HG03066 (cell line): ENCODE data around the gene TMPRSS9.
"Not testable (repeated sequence)": the region's sequence is repeated elsewhere in the genome, so short reads cannot be mapped to it uniquely, and the experiment has no call there.

Experiments used
- ATAC-seq: cut with Tn5 transposase; IDR thresholded peaks from one replicate; pipeline ENCODE4 v1.9.1; 2021; ENCODE audit warnings: low read depth; ENCODE audit not compliant: unreplicated experiment

Gene TMPRSS9

GRCh38 chr19:2454199-2454961, 94.3 kb downstream of the TMPRSS9 start:
- ATAC-seq = no peak

GRCh38 chr19:2454962-2455850, 95.1 kb downstream of the TMPRSS9 start:
- no peak for ATAC-seq

GRCh38 chr19:2455851-2456570, 95.9 kb downstream of the TMPRSS9 start:
- ATAC-seq = no peak

- no peak for ATAC-seq
These were observed 97.5 kb downstream of the TMPRSS9 start for GRCh38 chr19:2457394-2458037.

- no peak for ATAC-seq
These were observed 98.0 kb downstream of the TMPRSS9 start for GRCh38 chr19:2458054-2458453.

- ATAC-seq = not testable (repeated sequence)
These were observed 98.7 kb downstream of the TMPRSS9 start for GRCh38 chr19:2458776-2459175.

- ATAC-seq = no peak
These were observed 100.2 kb downstream of the TMPRSS9 start for GRCh38 chr19:2460245-2460644.

- ATAC-seq = no peak
These were observed 101.9 kb downstream of the TMPRSS9 start for GRCh38 chr19:2461751-2462634.

- no peak for ATAC-seq
These were observed 102.8 kb downstream of the TMPRSS9 start for GRCh38 chr19:2462635-2463421.

GRCh38 chr19:2463694-2464093, 103.6 kb downstream of the TMPRSS9 start:
- ATAC-seq = not testable (repeated sequence)

GRCh38 chr19:2464389-2464788, 104.3 kb downstream of the TMPRSS9 start:
- ATAC-seq = no peak

GRCh38 chr19:2468596-2468995, 108.5 kb downstream of the TMPRSS9 start:
- ATAC-seq = no peak

- ATAC-seq = no peak
These were observed 109.2 kb downstream of the TMPRSS9 start for GRCh38 chr19:2469102-2469914.

- ATAC-seq = not testable (repeated sequence)
These were observed 109.8 kb downstream of the TMPRSS9 start for GRCh38 chr19:2469915-2470200.

- no peak for ATAC-seq
These were observed 114.4 kb downstream of the TMPRSS9 start for GRCh38 chr19:2474232-2475017.

- ATAC-seq = no peak
These were observed 115.1 kb downstream of the TMPRSS9 start for GRCh38 chr19:2475018-2475701.
